GM21360 (cell line): Measurements from ENCODE around the gene DEPDC4.
"Not testable (repeated sequence)": the region's sequence is repeated elsewhere in the genome, so short reads cannot be mapped to it uniquely, and the experiment has no call there.

Experiments used
- ATAC-seq: cut with Tn5 transposase; IDR thresholded peaks from one replicate; pipeline ENCODE4 v1.9.1; 2021; ENCODE audit warnings: mild to moderate bottlenecking, moderate library complexity; ENCODE audit not compliant: unreplicated experiment

The DEPDC4 gene

GRCh38 chr12:100265107-100265506, 1.8 kb downstream of the DEPDC4 start:
- not testable (repeated sequence) for ATAC-seq

DNA sequence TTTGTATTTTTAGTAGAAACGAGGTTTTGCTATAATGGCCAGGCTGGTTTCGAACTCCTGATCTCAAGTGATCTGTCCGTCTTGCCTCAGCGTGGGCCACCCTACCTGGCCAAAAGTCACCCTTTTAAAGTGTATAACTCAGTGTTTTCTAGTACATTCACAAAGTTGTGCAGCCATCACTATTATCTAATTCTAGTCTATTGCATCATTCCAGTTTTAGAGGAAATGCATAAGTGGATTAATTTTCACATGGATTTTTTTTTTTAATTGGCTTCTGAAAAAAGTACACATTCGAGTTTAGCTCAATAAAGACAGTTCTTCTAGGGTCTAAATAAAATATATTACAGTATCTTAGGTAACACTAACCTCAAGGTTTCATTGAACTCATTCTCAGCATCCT, 3.7 kb downstream of the DEPDC4 start:
- no peak for ATAC-seq

- no peak for ATAC-seq
These were observed 8.8 kb downstream of the DEPDC4 start for GRCh38 chr12:100258127-100258526.

- ATAC-seq, result no peak
These were observed 12.0 kb downstream of the DEPDC4 start for GRCh38 chr12:100254876-100255275.

DNA sequence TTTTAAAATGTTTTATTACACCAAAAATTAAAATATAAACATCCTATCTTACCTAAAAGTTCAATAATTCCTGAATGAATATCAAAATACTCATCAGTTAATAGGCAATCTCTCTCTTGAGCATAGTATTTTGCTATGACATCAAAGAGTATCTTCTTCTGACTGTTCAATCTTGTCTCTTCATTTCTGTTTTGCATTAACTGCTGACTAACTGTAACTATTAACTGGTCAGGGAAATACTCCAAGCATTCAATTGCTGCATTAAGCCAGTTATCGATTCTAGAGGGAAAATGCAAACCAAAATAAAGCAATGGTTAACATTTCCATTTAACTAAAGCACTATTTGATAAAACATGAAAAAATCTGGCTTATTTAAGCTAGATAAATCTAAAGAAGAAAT, 13.4 kb downstream of the DEPDC4 start:
- ATAC-seq, result no peak

DNA sequence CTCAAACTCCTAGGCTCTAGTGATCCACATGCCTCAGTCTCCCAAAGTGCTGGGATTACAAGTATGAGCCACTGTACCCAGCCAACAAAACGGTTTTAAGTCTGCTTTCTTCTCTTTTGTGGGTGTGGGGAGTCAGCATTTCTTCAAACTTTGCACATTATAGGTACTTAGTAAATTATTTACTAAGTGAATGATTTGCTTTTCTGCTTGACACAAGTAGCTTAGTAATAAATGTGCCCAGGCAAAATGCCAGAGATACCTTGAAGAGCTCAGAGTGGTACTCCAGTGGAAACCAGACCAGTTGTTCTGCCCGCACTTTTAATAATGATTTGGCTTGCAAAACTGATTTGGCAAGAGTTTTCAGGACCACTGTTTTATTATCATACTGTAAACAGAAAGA, 15.0 kb downstream of the DEPDC4 start:
- no peak for ATAC-seq

- no peak for ATAC-seq
These were observed 16.9 kb downstream of the DEPDC4 start for GRCh38 chr12:100249941-100250340.

- no peak for ATAC-seq
These were observed 18.0 kb downstream of the DEPDC4 start for GRCh38 chr12:100248886-100249285.

DNA sequence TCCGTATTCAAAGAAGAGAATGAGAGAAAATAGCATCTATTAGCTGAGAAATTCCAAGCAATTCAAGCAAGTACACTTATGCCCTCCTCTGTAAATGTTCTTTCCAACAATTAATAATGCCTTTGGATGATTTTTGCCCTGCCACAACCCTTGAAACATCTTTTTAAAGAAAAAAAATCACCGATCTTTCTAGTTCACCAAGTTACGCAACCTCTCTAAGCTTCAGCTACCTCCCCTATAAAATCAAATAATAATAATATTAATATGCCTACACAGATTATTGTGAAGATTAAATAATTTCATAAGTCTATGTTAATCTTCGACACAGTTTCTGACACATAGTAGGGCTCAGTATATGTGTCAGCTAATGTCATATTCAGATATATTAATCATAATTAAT, 19.1 kb downstream of the DEPDC4 start:
- ATAC-seq, result no peak

GRCh38 chr12:100243137-100243536, 23.7 kb downstream of the DEPDC4 start:
- no peak for ATAC-seq

- ATAC-seq, result no peak
These were observed 27.3 kb downstream of the DEPDC4 start for GRCh38 chr12:100239589-100239988.

DNA sequence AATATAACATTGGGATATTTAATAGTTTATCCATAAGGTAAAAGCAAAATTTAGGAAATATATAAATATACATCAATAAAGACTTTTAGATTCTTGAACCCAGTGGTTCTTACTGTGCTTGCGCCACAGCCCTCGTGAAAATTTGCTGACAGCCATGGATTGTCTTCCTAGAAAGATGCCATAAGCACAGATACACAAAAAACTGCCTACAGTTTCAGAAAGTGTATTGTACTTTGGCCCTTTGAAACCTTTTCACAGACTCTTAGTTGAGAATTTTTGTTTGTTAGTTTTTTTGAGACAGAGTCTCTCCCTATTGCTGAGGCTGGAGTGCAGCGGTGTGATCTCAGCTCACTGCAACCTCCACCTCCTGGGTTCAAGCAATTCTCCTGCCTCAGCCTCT, 28.1 kb downstream of the DEPDC4 start:
- no peak for ATAC-seq

DNA sequence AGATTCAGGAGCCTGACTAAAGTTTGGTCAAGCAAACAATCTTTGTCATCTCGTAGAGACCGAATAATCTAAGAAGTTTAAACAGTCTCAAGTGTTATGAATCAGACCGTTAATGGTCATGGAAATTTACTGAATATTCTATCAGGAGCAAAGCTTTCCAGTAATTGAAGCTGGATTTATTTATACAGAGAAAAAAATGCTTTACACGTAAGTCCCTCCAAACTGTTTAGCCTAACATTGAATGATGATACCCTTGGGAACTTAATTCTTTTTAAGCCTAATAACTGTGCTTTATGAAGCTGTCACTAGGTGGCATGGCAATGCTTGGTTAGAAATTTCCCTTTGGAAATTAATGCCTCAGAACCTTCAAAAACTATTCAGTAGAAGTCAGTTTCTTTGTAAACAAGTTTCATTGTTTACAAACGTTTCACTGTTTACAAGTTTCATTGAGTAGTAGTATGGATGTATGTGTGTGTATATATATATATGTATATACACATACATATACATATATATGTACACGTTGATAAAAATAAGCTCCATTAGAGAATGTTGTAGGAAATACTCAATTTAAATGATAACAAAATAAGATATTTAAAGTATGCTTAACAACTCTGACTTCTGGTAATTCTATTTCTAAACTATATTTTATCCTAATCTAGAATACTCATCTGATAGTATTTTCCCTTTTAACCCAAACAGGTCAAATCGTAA, 32.1 kb downstream of the DEPDC4 start:
- ATAC-seq, result peak; percentile 64

- ATAC-seq, result no peak
These were observed 32.7 kb downstream of the DEPDC4 start for GRCh38 chr12:100234166-100234565.

GRCh38 chr12:100231873-100232272, 35.0 kb downstream of the DEPDC4 start:
- not testable (repeated sequence) for ATAC-seq

DNA sequence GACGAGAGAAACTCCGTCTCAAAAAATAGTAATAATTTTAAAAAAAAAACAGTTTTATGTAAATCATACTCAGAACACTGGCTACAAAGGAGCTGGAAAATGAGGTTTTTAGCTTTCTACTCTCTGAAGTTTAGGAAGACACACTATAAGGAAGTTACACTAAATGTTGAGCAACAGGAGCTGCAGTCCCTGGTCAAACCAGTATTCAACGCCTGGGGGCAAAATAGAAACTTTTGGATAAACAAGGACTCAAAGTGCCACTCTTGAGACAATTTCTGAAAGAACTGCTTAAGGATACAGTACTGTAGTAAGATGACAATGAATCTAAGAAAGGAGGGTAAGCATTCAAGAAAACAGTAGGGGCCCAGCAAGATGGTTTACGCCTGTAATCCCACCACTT, 37.0 kb downstream of the DEPDC4 start:
- ATAC-seq, result no peak

DNA sequence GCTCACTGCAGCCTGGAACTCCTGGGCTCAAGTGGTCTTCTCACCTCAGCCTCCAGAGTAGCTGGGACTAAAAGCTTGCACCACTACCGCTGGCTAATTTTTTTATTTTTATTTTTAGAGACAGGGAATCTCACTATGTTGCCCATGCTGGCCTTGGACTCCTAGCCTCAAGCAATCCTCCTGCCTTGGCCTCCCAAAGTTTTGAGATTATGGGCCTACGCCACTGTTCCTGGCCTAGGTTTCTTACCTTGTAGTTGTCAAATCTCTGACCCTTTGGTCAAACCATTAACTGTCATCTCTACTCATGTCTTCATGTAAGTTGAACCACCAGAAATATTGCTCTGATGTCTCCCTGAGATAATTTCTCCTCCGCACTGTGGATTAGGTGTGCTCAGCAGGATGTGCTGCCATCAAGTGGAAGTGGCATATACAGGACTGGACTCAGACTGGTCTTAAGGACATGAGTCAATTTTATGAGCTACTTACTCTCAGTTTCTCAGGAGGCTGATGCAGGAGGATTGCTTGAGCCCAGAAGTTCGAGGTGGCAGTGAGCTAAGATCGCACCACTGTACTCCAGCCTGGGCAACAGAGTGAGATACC, 37.7 kb downstream of the DEPDC4 start:
- ATAC-seq, result no peak

GRCh38 chr12:100225491-100225890, 41.4 kb downstream of the DEPDC4 start:
- ATAC-seq, result no peak

DNA sequence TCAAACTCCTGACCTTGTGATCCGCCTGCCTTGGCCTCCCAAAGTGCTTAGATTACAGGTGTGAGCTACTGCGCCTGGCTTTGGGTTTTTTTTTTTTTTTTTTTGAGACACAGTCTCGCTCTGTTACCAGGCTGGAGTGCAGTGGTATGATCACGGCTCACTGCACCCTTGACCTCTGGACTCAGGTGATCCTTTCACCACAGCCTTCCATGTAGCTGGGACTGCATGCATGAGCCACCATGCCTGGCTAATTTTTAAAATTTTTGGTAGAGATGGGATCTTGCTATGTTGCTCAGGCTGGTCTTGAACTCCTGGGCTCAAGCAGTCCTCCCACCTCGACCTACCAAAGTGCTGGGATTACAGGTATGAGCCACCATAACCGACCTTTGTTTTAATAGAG, 44.7 kb downstream of the DEPDC4 start:
- not testable (repeated sequence) for ATAC-seq

DNA sequence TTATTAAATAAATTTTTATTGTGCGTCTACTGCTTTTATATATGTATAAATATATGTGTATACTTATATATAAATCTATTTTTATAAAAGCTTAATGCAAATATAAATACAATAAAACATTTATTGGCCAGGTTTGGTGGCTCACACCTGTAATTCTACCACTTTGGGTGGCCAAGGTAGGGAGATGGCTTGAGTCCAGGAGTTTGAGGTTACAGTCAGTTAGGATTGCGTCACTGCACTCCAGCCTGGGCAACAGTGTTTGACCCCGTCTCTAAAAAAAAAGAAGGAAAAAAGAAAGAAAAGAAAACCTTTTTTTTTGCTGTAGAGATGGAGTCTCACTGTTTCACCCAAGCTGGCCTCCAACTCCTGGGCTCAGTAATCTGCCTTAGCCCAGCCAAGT, 45.4 kb downstream of the DEPDC4 start:
- ATAC-seq, result no peak

GRCh38 chr12:100219328-100220109, 47.4 kb downstream of the DEPDC4 start:
- no peak for ATAC-seq

- ATAC-seq, result no peak
These were observed 50.5 kb downstream of the DEPDC4 start for GRCh38 chr12:100216337-100216736.
